Body of pancreas (tissue), 4 donors: ENCODE results near the gene SPRED2.

Experiments
- CTCF ChIP-seq, 7 experiments: fragments of 450-650 bp in 4 of 7; fragments of 200-600 bp in 3 of 7; sonication (generic) in 3 of 7; IDR thresholded peaks; one replicate each; pipeline ENCODE4 v1.5.1; 2016 to 2019; ENCODE audit warnings: antibody characterized with exemption in 7 of 7
- POLR2A ChIP-seq, 3 donors: fragments of 450-650 bp; IDR thresholded peaks; one replicate each; pipeline ENCODE4 v1.6.1; 2016; ENCODE audit warnings: antibody characterized with exemption in 3 of 3, mild to moderate bottlenecking in 2 of 3

GRCh38 chr2:65340898-65341681 is 91.3 kb downstream of the SPRED2 start:
- TF ChIP-seq CTCF (IDR thresholded peaks at IDR 0.05) (no peak), POLR2A (IDR thresholded peaks at IDR 0.05) (no peak)
